Left lung (tissue), 10 donors: ENCODE results near the gene GPC5. TPM values are rescaled to one million over a fixed set of nuclear protein-coding genes. Genes with fewer than 3 reads are reported as not detected.
A peak's percentile ranks its signal among the peaks of the same experiment; 100 is the strongest.

Experiments
- ATAC-seq: fragments of 200-7000 bp; cut with Tn5 transposase; one replicate; pipeline ENCODE4 v1.9.1; 2020; ENCODE audit warnings: moderate library complexity
- DNase-seq, 4 donors: peaks; one replicate each; pipeline ENCODE4 v3.0.0-alpha.2; 2013 to 2020
- H3K27ac ChIP-seq, 2 donors: fragments of 200-600 bp; sonication (generic) in 1 of 2; one replicate each; pipeline versions ENCODE4 v1.5.0 to v1.8.0; 2020 to 2021
- H3K27me3 ChIP-seq, 2 donors: fragments of 200-600 bp; sonication (generic) in 1 of 2; one replicate each; pipeline versions ENCODE4 v1.5.0 to v1.8.0; 2020 to 2021
- H3K36me3 ChIP-seq, 2 donors: fragments of 200-600 bp; sonication (generic) in 1 of 2; one replicate each; pipeline versions ENCODE4 v1.5.0 to v1.8.0; 2020 to 2021
- H3K4me1 ChIP-seq, 2 donors: fragments of 200-600 bp; one replicate each; pipeline ENCODE4 v1.8.0; 2021
- H3K4me3 ChIP-seq, 2 donors: fragments of 200-600 bp; sonication (generic) in 1 of 2; one replicate each; pipeline versions ENCODE4 v1.5.0 to v1.8.0; 2020 to 2021; ENCODE audit warnings: mild to moderate bottlenecking in 1 of 2
- H3K9me3 ChIP-seq, 2 donors: fragments of 200-600 bp; sonication (generic) in 1 of 2; one replicate each; pipeline versions ENCODE4 v1.5.0 to v1.8.0; 2020 to 2021
- CTCF ChIP-seq, 2 donors: fragments of 200-600 bp; sonication (generic) in 1 of 2; IDR thresholded peaks; one replicate each; pipeline versions ENCODE4 v1.5.0 to v1.8.0; 2021; ENCODE audit warnings: antibody characterized with exemption in 2 of 2
- intact Hi-C, 2 donors: fragments of 100-400 bp; cut with DNase I; formaldehyde crosslinking; loops; one replicate each; pipeline versions ENCODE4 v1.11.2 to v1.14.2; 2022
- polyA plus RNA-seq, 6 donors: library from polyadenylated mRNA; unstranded; fragments of 120-200 nt; gene quantifications; one replicate each; pipeline ENCODE4 v1.2.1, GENCODE V29; 2013; ENCODE audit not compliant: insufficient read length in 6 of 6
- total RNA-seq, 2 donors: library from RNA; stranded (reverse); fragmentation: NEBNext Ultra II Directional; extraction: Animal tissue kit (Norgen Biotek cat#: 25700); gene quantifications; one replicate each; pipeline ENCODE4 v1.2.1, GENCODE V29; 2021
- donor health status: DM: no; HTN: yes; CAD: no.
- donor health status: DM: no; HTN: no; CAD: no.

Gene GPC5
- total and polyA plus RNA-seq, 8 donors = 9.2 to 19.5 (median 11.5) TPM

GRCh38 chr13:92657565-92657964 lies 1259.1 kb downstream of the GPC5 start:
- DNase-seq (no peak), ATAC-seq (peak; percentile 33)
- Histone ChIP-seq H3K36me3 (no peaks in the 10 kb centered on the region), H3K4me1 (no peaks in the 10 kb centered on the region), H3K9me3 (peaks cover 0 to 4% of the 10 kb centered on the region in 2 donors), H3K4me3 (no peak overlapping the region), H3K27me3 (no peaks in the 10 kb centered on the region), H3K27ac (no peak overlapping the region)
- intact Hi-C loops = no loop called here
- no peak for TF ChIP-seq CTCF (IDR thresholded peaks at IDR 0.05)

GRCh38 chr13:92658293-92658692 lies 1259.9 kb downstream of the GPC5 start:
- H3K27ac ChIP-seq = no peak overlapping the region
- no peak overlapping the region for H3K4me3 ChIP-seq
- H3K27me3 ChIP-seq = no peaks in the 10 kb centered on the region
- ATAC-seq = no peak
- H3K9me3 ChIP-seq = peaks cover 0 to 5% of the 10 kb centered on the region in 2 donors
- DNase-seq = no peak
- H3K4me1 ChIP-seq = no peaks in the 10 kb centered on the region
- intact Hi-C loops = no loop called here
- no peaks in the 10 kb centered on the region for H3K36me3 ChIP-seq
- TF ChIP-seq CTCF (IDR thresholded peaks at IDR 0.05) = no peak

- intact Hi-C loops = no loop called here
- DNase-seq (no peak), ATAC-seq (no peak)
- Histone ChIP-seq H3K4me1 (no peaks in the 10 kb centered on the region), H3K36me3 (no peaks in the 10 kb centered on the region), H3K27me3 (no peaks in the 10 kb centered on the region), H3K27ac (no peak overlapping the region), H3K4me3 (no peak overlapping the region), H3K9me3 (peaks cover 0 to 5% of the 10 kb centered on the region in 2 donors)
- no peak for TF ChIP-seq CTCF (IDR thresholded peaks at IDR 0.05)
Measured at GRCh38 chr13:92661406-92661805, 1263.0 kb downstream of the GPC5 start.

GRCh38 chr13:92668157-92668556 lies 1269.7 kb downstream of the GPC5 start:
- DNase-seq (no peak), ATAC-seq (no peak)
- no peaks in the 10 kb centered on the region for H3K4me1 ChIP-seq
- H3K9me3 ChIP-seq = peaks cover 0 to 12% of the 10 kb centered on the region in 2 donors
- no peak overlapping the region for H3K27ac ChIP-seq
- no peak overlapping the region for H3K4me3 ChIP-seq
- H3K36me3 ChIP-seq = no peaks in the 10 kb centered on the region
- no peaks in the 10 kb centered on the region for H3K27me3 ChIP-seq
- TF ChIP-seq CTCF (IDR thresholded peaks at IDR 0.05) = no peak
- intact Hi-C loops = no loop called here

GRCh38 chr13:92670096-92670495 lies 1271.7 kb downstream of the GPC5 start:
- no peaks in the 10 kb centered on the region for H3K36me3 ChIP-seq
- no peaks in the 10 kb centered on the region for H3K4me1 ChIP-seq
- ATAC-seq (no peak), DNase-seq (no peak)
- no peak overlapping the region for H3K4me3 ChIP-seq
- peaks cover 0 to 12% of the 10 kb centered on the region in 2 donors for H3K9me3 ChIP-seq
- H3K27me3 ChIP-seq = no peaks in the 10 kb centered on the region
- no peak overlapping the region for H3K27ac ChIP-seq
- intact Hi-C loops = no loop called here
- no peak for TF ChIP-seq CTCF (IDR thresholded peaks at IDR 0.05)
